GM13976 (cell line): Measurements from ENCODE around the gene NONO.
A peak's percentile ranks its signal among the peaks of the same experiment; 100 is the strongest.

Experiments
- DNase-seq: peaks from one replicate; pipeline ENCODE4 v3.0.0; 2012; ENCODE audit warnings: low spot score
- CTCF ChIP-seq: IDR thresholded peaks from 2 replicates; pipeline ENCODE4 v1.5.1; 2012; ENCODE audit warnings: borderline replicate concordance, mild to moderate bottlenecking; ENCODE audit not compliant: insufficient read depth; ENCODE audit errors: extremely low read depth, missing control alignments, control extremely low read depth
- in situ Hi-C: fragments of 300-500 bp; cut with MboI; formaldehyde crosslinking; loops from one replicate; pipeline ENCODE4 v1.12.0; 2022; ENCODE audit warnings: low sequenced_read_pairs, mixed read lengths, inconsistent platforms; ENCODE audit not compliant: unreplicated experiment

NONO gene

DNA sequence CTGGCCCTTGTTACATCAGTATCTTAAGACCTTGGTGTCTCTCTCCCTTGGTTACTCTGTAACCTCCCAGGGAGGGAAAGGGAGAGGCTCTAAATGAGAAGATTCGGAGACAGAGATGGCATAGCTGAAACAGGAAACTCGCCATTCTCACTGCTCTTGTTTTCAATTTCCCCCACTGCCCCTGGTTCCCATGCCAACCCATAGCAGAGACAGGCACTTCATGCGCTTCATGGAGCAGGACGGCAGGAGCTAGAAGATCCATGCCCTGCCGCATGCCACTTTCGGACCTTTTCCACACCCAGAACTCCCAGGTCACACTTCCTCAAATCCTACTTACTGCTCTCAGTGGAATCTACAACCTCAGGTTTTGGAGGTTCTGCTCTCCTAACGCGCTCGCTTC lies 32.6 kb upstream of the NONO start:
- TF ChIP-seq CTCF = no peak
- in situ Hi-C loops = no loop called here
- no peak for DNase-seq

DNA sequence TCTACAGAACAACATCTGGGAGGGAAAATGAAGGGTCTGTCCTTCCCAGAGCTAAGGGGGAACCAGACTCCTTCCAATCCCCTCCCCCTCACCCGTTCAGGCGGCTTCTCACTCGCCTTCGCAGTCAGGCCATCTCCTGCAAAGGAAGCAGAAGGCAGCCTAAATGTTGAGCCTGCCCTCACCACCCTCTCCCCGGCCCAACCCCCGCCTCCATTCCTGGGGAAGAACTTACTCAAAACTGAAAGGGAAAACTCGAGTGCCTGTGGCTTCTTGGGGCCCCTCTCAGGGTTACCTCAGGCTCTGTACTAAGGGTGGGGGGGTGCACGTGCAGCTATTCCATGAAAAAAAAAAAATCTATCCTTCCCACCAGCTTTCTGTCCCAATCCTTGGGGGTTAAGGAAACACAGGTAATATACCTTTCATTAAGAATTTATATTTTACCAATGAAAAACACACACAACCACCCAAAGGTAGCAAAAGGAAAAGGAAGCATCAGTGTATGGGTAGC lies 31.9 kb upstream of the NONO start:
- no peak for TF ChIP-seq CTCF
- DNase-seq = no peak
- in situ Hi-C loops = no loop called here

- in situ Hi-C loops = no loop called here
- TF ChIP-seq CTCF = no peak
- DNase-seq = no peak
Observed at GRCh38 chrX:71252221-71252620, 31.2 kb upstream of the NONO start.

DNA sequence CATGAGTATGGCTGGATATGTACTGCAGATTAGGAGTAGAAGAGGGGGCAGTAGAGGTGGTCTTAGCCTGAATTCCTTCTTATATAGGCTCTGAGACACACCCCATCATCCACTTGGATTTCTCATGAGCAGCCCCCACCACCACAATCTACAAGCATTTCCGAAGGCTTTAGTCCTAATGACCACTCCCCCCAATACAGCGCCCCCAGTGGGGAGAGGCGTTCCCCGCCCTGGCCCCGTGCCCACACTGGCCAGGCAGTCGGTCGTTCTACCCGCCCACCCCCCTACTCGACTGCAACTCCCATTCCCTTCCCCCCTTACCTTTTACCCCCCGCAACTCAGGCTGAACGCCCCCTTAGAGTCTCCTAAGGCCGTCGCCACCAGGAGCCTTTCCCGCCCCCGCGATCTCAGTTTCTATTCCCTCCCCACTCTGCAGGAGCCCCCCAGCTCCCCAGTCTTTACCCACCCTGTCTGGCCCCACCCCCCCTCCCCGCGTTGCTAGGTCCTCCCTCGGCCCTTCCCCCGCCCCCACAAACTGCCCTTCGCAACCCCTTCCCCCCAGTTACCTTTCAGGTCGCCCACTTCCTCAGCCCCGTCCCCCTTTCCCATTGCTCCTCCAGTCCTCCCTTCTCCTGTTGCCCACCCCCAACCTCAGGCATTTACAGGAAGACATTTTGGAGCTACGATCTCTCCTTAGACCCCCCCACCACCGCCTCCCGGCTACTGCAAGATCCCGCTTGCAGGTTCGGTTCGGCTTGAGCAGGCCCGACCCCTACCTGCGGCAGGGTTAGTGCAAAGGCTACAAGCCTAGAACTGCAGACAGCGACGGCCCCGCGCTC lies 30.0 kb upstream of the NONO start:
- TF ChIP-seq CTCF = peak; percentile 43
- in situ Hi-C loops = no loop called here
- DNase-seq = peak; percentile 59

GRCh38 chrX:71254092-71254963 lies 29.1 kb upstream of the NONO start, which contains the start of gene ZMYM3:
TSS of gene ZMYM3 (minus strand) at chrX:71254140. CDS start at chrX:71253255, 885 bp downstream.
- no peak for TF ChIP-seq CTCF
- in situ Hi-C loops = no loop called here
- peak; percentile 90 for DNase-seq

DNA sequence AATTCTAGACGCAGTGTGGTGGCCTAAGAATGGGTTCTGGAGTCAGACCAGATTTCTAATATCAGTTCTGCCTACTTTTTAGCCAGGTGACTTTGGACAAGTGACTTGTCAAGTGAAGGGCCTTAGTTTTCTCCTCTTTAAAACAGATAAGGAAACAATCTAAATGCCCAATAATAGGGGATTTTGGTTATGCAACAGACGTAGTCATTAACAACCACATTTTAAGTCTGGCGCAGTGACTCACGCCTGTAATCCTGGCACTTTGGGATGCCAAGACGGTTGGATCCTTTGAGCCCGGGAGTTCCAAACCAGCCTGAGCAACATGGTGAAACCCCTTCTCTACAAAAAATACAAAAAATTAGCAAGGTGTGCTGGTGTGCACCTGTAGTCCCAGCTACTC lies 27.4 kb upstream of the NONO start:
- no peak for DNase-seq
- TF ChIP-seq CTCF = no peak
- in situ Hi-C loops = no loop called here
